NCI-H2029 (cell line): ENCODE results near the gene ITSN1.

ENCODE experiments used
- DNase-seq: peaks from one replicate; lab custom pipeline; 2025; lab: John Stamatoyannopoulos, UW

ITSN1 gene

DNA sequence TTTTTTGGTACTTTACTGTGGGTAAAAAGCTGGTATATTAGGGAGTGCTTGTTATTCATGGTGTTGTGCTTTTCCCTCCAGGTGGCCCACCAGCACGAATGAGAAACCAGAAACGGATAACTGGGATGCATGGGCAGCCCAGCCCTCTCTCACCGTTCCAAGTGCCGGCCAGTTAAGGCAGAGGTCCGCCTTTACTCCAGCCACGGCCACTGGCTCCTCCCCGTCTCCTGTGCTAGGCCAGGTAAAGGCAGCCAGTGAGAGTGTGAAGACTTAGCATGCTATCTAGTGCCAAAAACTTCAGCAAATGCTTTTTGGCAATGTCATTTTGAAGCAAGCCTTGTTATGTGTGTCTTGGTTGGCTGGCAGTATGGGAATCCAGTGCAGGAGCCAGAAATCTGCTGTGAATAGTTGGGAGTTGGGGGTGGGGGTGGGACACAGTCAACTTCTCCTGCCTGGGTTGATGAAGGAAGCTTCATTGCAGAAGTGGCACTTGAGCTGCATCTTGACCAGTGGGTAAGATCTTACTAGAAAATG, 171.6 kb downstream of the ITSN1 start:
- no peak for DNase-seq

- peak; percentile 26 for DNase-seq
These were observed 172.9 kb downstream of the ITSN1 start for GRCh38 chr21:33815143-33815707.

GRCh38 chr21:33816174-33816573, 173.9 kb downstream of the ITSN1 start:
- DNase-seq, result no peak

DNA sequence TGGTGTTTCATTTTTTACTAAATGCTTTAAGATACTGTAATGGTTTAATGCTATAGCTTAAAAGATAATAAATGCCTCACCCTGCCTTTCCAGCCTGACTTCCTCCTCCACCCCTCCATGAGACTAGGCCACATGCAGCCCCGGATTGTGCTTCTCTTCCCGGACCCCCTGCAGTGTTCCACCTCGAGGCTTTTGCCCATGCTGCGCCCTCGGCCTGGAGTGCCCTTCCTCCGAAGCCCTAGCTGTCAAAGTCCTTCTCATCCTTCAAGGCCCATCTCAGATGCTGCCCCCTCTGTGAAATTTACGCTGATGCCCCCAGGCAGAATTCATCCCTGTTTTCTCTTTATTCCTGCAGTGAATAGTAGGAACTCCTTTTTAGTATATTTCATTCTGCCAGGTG, 174.8 kb downstream of the ITSN1 start:
- no peak for DNase-seq

- peak; percentile 85 for DNase-seq
These were observed 175.6 kb downstream of the ITSN1 start for GRCh38 chr21:33817663-33818451.

- DNase-seq, result no peak
These were observed 178.0 kb downstream of the ITSN1 start for GRCh38 chr21:33820230-33820770.

DNA sequence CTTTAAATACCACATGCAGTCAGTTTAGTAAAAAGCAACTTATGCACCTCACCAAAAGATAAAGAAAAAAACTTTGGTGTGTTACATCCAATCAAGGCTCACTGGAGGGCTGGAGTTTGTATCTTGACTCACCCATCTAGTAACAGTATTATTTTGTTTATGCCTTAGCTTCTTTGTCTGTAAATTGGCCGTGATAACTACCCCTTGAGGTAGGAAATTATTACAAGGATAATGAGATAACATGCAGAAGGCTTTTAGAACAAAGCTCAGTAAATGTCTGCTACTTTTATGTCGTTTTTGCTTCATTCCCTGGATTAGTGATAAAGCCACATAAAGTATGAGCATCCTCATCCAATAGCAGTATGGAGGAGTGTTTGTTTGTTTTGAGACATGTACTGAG, 178.5 kb downstream of the ITSN1 start:
- DNase-seq, result no peak

DNA sequence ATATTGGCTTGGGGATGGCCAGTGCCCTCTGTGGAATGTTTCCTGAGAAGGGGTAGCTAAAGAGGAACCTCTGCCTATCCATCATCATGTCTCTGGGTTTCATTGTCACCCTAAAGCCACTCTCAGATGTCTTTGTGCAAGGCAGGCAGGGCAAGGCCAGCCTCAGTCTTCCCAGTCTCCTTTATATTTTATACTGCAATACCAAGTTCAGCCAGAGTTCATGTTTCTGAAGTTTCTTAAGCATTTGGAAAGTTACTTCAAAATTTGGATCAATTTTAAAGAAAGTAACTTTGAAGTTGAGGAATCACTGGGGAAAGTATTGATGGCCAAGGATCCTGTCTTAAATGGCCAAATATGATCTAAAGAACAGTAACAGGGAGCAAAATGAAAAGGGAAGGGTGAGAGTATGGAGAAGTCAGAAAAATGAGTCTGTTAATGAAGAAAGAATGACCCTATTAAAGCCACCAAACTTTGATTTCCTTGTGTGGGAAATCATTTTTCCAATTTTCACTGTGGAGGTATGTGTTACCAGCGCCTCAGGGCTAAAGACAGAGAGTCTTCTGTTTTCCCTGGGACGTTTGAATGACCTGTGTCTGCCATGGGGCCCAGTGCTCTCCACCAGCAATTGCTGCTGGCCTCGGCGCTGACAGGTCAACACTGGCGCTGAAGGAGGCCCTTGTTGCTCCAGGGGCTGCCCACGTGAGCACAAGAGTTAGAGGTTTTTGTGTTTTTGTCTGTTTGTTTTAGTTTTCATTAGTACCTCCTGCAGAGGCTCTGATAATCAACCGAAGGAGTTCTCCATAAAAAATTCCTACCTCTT, 179.4 kb downstream of the ITSN1 start:
- DNase-seq, result no peak

GRCh38 chr21:33824156-33824941, 182.0 kb downstream of the ITSN1 start:
- no peak for DNase-seq

DNA sequence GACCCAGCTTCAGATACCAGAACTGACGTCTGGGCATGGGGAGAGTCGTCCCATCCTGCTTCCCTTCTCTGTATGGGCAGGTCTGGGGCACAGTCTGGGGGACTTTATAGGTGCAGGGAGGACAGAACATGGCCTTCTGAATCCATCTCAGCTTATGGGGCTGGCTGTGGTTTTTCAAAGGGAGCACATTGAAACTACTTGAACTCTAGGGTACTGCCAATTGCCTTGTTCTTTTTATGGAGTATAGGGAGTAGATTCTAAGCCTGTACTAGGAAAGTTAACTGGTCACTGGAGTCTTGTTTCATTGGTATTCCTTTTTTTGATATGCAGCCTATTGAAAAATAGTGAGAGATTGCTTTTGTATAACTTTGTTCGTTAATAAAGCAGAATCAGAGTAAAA, 183.1 kb downstream of the ITSN1 start:
- no peak for DNase-seq

DNA sequence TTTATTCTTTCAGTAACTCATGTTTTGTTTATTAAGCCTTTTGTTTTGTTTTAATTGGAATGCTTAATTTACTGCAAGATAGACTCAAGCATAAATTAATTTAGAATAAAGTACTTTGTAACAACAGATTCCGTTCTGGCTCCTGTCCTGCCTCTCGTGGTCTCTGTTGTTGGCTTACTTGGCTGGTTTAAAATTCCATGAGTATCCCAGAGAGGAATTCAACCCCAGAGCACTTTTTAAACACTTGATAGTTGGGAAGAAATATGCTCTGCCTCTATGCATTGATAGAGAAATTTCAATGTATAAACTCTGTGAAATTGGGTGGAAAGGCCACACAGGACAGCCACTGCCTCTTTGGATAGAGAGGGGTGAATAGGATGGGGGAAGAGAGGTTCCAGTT, 183.6 kb downstream of the ITSN1 start:
- no peak for DNase-seq

DNA sequence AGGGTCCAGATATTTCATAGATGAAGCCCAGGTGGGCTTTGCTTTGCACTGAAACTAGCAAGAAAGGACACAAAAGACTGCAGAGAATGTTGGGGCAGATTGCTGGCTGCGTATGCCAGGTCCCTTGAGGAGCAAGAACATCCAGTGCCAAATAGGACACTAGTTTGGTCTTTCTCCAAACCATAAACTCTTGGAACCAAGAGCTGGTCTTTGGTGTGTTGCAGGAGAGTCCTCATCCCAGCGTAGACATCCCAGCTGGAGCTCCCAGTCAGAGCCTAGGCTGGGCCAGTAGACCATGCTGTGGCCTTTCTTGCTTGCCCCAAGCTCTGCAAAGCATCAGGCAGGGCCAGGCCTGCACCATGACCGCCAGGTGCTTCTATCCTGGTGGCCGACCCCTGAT, 185.8 kb downstream of the ITSN1 start:
- no peak for DNase-seq

DNA sequence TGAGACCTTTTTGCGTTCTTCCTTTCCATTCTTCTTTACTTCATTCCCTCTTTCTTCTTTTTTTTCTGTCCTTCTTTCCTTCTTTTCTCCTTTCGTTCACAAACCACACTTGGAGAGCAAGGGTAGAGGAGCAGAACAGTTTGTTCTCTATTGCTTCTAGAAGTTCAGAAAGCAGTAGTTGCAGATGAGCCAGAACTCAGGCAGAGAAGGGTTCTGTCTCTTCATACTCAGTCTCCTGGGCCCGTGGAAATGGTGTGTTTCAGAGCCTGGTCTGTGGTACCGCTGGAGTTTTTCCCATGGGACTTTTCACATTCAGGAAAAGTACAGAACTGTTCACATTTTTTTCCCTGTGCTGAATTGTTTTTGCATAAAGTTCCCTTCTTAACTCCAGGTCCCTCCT, 186.3 kb downstream of the ITSN1 start:
- DNase-seq, result no peak

DNA sequence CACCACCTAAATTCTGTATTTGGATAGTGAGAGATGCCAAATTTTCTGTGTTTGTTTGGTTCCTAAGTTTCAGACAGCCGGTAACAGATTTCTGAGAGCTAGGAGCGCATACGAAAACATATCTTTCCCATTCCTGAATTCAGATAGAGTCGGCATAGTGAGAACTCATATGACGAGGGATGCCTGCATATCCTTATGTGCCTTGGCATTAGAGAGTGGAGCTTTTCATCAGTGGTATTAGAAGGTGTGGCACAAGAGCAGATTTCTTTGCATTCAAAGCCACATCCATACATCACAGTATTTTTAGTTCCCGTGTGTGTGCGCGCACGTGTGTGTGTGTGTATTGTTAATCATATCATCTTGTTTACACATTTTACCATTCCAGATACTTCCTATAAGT, 187.5 kb downstream of the ITSN1 start:
- no peak for DNase-seq

- no peak for DNase-seq
These were observed 189.8 kb downstream of the ITSN1 start for GRCh38 chr21:33831962-33832659.

DNA sequence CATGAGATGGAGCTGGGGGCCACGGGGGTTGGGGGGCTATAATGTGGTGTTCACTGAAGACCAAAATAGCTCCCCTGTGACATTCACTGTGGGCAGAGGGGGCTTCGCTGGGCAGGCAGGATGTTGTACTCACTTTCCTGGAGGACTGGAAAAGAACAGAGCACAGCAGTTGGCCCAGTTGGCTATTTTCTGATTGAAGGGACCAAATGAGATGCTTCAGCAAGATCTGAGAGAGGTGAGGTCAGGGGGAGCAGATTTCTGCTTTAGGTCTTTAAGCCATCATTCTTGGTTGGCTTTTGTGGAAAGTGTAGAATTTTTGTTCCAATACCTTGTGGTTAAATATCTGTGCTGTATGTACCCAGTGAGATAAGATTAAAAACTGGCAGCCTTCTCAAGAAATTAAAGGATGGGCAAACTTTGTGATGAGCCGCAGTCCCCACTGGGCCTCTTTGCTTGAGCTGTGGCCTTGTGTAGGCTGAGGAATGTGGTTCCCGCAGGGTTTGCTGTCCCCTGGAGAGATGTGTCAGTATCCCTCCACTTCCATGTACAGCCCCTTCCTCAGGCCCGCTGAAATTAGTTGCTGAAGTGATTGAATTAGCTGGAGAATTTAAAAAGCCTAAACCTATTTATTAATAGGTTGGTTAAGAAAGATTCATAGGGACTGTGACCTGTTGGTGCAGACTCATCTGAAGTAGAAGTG, 192.7 kb downstream of the ITSN1 start:
- no peak for DNase-seq

DNA sequence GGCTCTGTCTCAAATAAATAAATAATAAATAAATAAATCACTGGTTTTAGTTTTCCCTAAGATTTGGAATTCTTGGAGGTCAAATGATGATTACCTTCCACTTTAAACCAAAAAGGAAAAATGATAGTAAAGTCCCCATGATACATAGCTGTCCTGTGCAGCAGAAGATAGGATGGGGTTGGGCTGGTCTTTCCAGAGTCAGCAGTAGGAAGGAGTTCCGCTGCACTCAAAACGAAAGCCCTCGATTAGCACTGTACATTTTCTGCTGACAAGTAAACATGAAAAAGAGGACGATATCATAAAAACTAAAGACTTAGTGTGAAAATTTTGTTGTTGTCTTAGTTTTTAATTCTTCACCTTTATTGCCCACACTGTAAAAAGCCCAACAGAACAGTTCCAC, 193.6 kb downstream of the ITSN1 start:
- no peak for DNase-seq

GRCh38 chr21:33836408-33836807, 194.1 kb downstream of the ITSN1 start:
- DNase-seq, result peak; percentile 98

GRCh38 chr21:33839167-33839716, 196.9 kb downstream of the ITSN1 start:
- no peak for DNase-seq

GRCh38 chr21:33839806-33840205, 197.5 kb downstream of the ITSN1 start:
- no peak for DNase-seq
